AG04450 (cell line): ENCODE measurements around the gene GID4. TPM values are rescaled to one million over a fixed set of nuclear protein-coding genes. Genes with fewer than 3 reads are reported as not detected.

ENCODE experiments used
- CTCF ChIA-PET: fragments of 300-600, 350-600 bp; formaldehyde crosslinking; extraction: SDS; loops from one replicate; lab custom pipeline; 2022; ENCODE audit warnings: antibody characterized with exemption, inconsistent platforms; lab: Charles Lee
- POLR2A ChIA-PET: fragments of 350-600 bp; formaldehyde crosslinking; extraction: SDS; loops from one replicate; lab custom pipeline; 2021; ENCODE audit warnings: antibody characterized with exemption, inconsistent platforms; lab: Yijun Ruan, JAX
- DNase-seq: peaks from one replicate; pipeline ENCODE4 v3.0.0-alpha.2; 2011; ENCODE audit warnings: low read depth, low spot score
- H3K27ac ChIP-seq: one replicate; pipeline ENCODE4 v1.5.1; 2012; ENCODE audit warnings: low read depth, low read length, control low read depth
- H3K27me3 ChIP-seq: one replicate; pipeline ENCODE4 v1.6.0; 2012; ENCODE audit warnings: low read length; ENCODE audit not compliant: control insufficient read depth, insufficient read depth
- H3K4me3 ChIP-seq: 2 replicates; pipeline ENCODE4 v1.5.1; 2011; ENCODE audit warnings: mild to moderate bottlenecking, low read depth, low read length, control low read depth
- H3K9me3 ChIP-seq: 2 replicates; pipeline ENCODE4 v1.5.1; 2012; ENCODE audit warnings: low read length; ENCODE audit not compliant: control insufficient read depth, insufficient read depth
- CTCF ChIP-seq: IDR thresholded peaks from 2 replicates; pipeline ENCODE4 v1.5.1; 2011; ENCODE audit warnings: low read depth, low read length, control low read depth, inconsistent platforms
- polyA plus RNA-seq: library from polyadenylated mRNA; depleted of rRNA; stranded (reverse); fragments of >200 nt; gene quantifications from 2 replicates; pipeline ENCODE4 v1.2.3, GENCODE V29; 2011

GID4 gene
- polyA plus RNA-seq, 1 experiment = 7.6 TPM

- CTCF ChIA-PET = interaction anchor here (0.8 kb wide), 1 partner anchor 24 kb away, joined by 4 read pairs; no protein-coding TSS in a partner anchor
- no peaks in the 10 kb centered on the region for H3K27me3 ChIP-seq
- peaks cover 7% of the 10 kb centered on the region for H3K9me3 ChIP-seq
- no peak for DNase-seq
- peak overlapping the region; percentile 52 for H3K27ac ChIP-seq
- no peak for TF ChIP-seq CTCF
- no peak overlapping the region for H3K4me3 ChIP-seq
- POLR2A ChIA-PET = no interaction called here
Measured at GRCh38 chr17:18008496-18009268, 30.5 kb upstream of the GID4 start.

GRCh38 chr17:18009609-18010420 lies 29.4 kb upstream of the GID4 start:
- Histone ChIP-seq H3K4me3 (no peak overlapping the region), H3K9me3 (peaks cover 7% of the 10 kb centered on the region), H3K27ac (no peak overlapping the region), H3K27me3 (no peaks in the 10 kb centered on the region)
- ChIA-PET POLR2A (no interaction called here), CTCF (interaction anchor here (0.5 kb wide), 1 partner anchor 1625 kb away, joined by 3 read pairs; no protein-coding TSS in a partner anchor)
- no peak for TF ChIP-seq CTCF
- DNase-seq = no peak

GRCh38 chr17:18011286-18011685 lies 27.9 kb upstream of the GID4 start:
- CTCF ChIA-PET = no interaction called here
- H3K4me3 ChIP-seq = no peak overlapping the region
- no peaks in the 10 kb centered on the region for H3K27me3 ChIP-seq

GRCh38 chr17:18014006-18014405 lies 25.2 kb upstream of the GID4 start:
- POLR2A ChIA-PET = no interaction called here
- Histone ChIP-seq H3K27me3 (no peaks in the 10 kb centered on the region), H3K9me3 (peaks cover 7% of the 10 kb centered on the region), H3K4me3 (no peak overlapping the region), H3K27ac (no peak overlapping the region)
- CTCF ChIA-PET = interaction anchor here (1.5 kb wide), 1 partner anchor 124 kb away, joined by 3 read pairs; no protein-coding TSS in a partner anchor
- DNase-seq = no peak
- TF ChIP-seq CTCF = no peak

More at GRCh38 chr17:18011286-18011685, 27.9 kb upstream of the GID4 start:
- DNase-seq = no peak
- no peak for TF ChIP-seq CTCF
- H3K9me3 ChIP-seq = peaks cover 7% of the 10 kb centered on the region
- no peak overlapping the region for H3K27ac ChIP-seq
- POLR2A ChIA-PET = no interaction called here
